GM19035 (cell line): Measurements from ENCODE around the gene DENND4C.
"Not testable (repeated sequence)": the region's sequence is repeated elsewhere in the genome, so short reads cannot be mapped to it uniquely, and the experiment has no call there.

ENCODE experiments used
- ATAC-seq: cut with Tn5 transposase; IDR thresholded peaks from one replicate; pipeline ENCODE4 v1.9.1; 2021; ENCODE audit not compliant: unreplicated experiment

DENND4C gene

GRCh38 chr9:19230355-19231125, at the start of gene DENND4C:
DENND4C (plus strand) TSS chr9:19230693; CDS start chr9:19276175, 45,482 bp downstream.
- ATAC-seq = peak; percentile 74

- no peak for ATAC-seq
Measured at GRCh38 chr9:19180991-19181390, 49.5 kb upstream of the DENND4C start.

- no peak for ATAC-seq
Measured at GRCh38 chr9:19181561-19181960, 48.9 kb upstream of the DENND4C start.

DNA sequence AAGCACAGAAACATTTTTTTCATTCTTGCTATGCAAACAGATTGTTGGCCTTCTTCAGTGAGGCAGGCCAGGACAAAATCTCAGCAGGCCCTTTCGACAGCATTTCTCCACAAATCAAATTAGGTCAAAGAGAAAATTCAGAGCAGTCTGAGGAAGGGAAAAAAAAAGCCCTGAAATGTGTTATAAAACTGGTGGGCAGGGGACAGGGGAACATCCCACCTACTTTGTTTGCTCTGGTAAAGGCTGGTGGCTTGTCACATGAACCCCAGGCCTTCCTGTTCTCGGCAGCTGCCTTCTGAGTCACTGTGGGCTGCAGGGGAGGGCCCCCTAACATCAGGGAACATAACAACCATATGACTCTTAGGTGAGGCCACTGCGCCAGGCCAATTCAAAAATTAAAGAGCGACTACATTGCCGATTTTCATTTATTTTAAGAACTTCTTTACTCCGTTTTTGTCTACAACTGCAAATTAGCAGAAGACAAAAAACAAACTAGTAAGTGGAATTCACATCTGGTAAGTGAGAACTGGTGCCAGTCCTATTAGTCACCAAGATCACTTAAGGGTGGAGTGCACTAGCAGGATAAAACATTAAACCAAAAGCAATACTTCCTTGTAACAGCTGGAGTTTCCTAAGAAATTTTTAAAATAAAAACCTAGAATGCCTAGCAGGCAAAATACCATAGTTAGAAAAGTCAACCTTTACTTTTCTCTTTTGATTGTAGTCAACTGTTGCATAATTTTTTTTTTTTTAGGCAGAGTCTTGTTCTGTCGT, 46.2 kb upstream of the DENND4C start:
- peak; percentile 99 for ATAC-seq

DNA sequence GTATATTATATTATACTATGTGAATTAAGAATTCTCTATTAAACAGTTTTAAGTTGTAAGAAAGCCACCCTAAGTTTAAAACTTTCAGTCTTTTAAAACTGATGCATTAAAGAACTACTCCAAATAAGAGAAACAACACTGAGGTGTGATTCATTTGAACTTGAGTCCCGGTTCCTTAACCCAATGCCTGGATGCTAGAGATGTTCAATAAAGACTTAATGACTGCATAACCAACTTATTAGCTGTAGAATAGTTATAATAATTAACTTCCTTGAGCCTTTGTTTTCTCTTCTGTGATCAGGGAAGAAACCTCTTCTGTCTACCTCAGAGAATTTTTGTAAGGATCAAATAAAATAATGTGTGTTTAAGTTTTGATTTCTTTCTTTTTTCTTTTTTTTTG, 45.3 kb upstream of the DENND4C start:
- ATAC-seq = no peak

DNA sequence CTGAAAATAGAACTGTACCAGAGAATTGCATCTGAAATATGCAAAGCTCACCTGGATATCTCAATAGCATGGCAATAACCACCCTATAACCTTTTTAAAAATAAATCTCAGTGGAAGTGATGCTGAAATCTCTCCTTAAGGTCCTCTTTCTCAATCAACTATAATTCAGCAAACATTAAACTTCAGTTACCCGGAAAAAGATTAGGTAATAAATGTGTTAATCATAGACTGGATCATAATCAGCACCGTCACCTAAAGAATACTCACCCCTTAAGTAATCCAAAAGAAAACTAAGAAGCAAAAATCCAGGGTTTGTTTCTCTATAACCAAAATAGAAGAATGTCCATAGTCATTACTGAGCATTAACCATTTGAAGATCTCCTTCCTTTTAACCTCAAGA, 44.3 kb upstream of the DENND4C start:
- no peak for ATAC-seq

- ATAC-seq = no peak
Measured at GRCh38 chr9:19188771-19189170, 41.7 kb upstream of the DENND4C start.

- ATAC-seq = no peak
Measured at GRCh38 chr9:19192202-19193028, 38.1 kb upstream of the DENND4C start.

DNA sequence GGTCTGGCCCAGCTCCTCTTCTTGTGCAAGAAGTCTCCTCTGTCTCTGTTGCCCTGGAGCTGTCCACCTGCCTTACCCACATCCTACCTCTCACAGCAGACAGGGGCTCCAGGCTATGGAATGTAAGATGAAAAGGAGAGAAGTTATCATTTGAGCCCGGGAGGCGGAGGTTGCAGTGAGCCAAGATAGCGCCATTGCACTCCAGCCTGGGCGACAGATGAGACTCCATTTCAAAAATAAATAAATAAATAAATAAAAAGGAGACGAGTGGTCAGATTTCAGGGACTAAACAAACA, 37.5 kb upstream of the DENND4C start:
- no peak for ATAC-seq

DNA sequence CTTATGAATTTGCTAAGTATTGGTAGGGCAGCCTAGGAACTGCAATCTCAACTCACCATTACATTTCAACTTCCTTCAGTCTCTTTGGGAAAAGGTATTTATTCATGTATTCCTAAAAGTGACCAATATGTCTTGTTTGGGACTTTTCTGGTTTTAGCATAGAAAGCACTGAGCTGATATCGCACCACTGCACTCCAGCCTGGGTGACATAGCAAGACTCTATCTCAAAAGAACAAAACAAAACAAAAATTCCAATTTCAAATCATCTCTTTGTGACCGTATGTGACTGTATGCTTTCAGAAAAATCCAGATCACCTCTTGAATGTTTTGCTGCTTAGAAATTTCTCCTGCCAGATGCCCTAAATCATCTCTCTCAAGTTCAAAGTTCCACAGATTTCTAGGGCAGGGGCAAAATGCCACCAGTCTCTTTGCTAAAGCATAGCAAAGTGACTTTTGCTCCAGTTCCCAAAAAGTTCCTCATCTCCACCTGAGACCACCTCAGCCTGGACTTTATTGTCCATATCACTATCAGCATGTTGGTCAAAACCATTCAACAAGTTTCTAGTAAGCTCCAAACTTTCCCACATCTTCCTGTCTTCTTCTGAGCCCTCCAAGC, 37.0 kb upstream of the DENND4C start:
- ATAC-seq = not testable (repeated sequence)

- no peak for ATAC-seq
Measured at GRCh38 chr9:19198406-19198805, 32.1 kb upstream of the DENND4C start.

- ATAC-seq = no peak
Measured at GRCh38 chr9:19199012-19199411, 31.5 kb upstream of the DENND4C start.

DNA sequence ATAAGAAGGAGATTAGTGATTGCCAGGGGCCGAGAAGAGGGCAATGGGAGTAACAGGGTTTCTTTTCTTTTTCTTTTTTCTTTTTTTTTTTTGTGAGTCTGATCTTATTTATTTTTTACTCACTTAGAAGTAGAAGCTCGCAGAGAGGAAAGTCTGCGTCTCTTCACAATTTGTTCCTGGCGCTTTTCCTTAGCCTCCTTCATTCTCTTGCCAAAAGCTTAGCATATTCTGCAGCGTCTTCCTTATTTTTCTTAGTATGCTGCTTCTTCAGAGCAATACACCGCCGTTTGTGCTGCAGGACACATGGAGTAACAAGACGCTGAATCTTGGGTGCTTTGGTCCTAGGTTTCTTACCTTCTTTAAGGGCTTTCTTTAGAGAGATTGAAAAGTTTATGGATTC, 30.3 kb upstream of the DENND4C start:
- no peak for ATAC-seq

DNA sequence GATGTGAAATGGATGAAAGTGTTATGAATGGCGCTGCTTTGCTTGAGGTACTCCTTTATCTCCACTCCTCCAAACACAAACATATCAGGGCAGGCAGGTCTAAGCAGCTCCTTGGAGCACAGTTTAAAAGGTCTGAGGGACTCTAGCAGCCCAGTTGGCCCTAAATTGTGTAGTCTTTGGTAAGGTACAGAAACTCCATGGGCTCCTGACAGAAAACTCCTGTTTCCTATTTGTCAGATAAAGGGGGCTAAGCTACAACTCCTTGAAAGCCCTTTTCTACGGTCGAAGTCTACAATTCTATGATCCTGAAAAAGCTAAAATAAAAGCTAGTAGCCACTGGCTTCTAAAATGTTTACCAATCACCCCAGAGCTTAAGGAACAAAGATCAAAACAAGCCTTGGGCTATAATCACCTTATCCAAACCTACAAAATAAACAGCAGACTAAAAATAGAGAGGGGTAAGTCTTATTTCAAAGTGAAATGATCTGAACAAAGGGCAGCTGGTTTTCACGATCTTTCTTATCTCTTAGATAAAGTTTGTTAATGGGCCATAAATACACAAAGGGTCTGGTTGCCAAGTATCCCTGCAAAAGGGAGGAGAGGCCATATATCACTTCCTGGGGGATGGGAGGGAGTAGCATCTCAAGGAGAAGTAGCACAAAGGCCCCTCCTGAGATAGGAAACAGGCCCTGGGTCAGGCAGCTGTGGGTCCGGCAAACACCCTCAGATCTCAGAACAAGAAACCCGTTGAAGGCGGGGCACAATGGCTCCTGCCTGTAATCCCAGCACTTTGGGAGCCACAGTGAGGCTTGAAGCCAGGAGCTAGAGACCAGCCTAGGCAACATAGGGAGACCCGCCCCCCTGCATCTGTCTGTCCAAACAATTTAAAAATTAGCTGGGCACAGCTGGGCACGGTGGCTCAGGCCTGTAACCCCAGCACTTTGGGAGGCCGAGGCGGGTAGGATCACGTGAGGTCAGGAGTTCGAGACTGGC, 28.3 kb upstream of the DENND4C start:
- no peak for ATAC-seq

- ATAC-seq = no peak
Measured at GRCh38 chr9:19203058-19203457, 27.4 kb upstream of the DENND4C start.

- ATAC-seq = no peak
Measured at GRCh38 chr9:19208653-19209052, 21.8 kb upstream of the DENND4C start.

- no peak for ATAC-seq
Measured at GRCh38 chr9:19209188-19209587, 21.3 kb upstream of the DENND4C start.

DNA sequence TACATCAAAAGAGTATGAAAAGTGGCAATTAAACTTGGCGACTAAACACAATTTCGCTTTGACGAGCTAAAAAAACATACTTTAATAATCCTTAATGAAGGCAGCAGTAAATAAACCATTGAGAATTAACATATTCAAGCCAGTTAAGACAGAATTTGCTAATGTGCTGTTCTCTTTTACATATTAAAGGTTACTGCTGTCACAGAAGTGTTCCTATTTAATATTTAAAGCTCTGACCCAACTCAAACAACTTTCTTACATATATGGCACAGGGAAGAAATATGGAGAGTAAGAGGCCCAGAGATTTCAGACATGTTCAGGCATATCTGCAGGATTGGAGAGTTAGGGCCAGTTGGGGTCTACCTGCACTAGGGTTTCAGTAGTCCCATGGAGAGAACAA, 16.7 kb upstream of the DENND4C start:
- no peak for ATAC-seq

DNA sequence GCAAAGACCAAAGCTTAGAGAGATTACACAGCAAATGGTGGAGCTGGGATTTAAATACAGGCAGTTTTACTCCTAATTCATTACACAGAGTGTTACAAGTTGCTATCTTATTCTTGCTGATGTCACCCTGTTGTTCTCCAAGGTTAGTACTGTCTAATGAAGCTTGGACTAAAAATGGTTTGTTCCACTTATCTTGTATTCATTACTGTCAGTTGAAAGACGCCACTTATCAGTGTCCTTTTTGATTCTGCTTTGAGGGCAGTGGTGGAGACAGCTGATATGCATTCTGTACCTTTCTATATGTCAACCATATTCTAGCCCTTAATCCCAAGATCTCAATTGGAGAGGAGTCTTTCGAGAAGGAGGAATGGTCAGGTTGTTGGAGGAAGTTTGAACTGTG, 14.0 kb upstream of the DENND4C start:
- ATAC-seq = no peak

GRCh38 chr9:19221326-19221725, 9.2 kb upstream of the DENND4C start:
- no peak for ATAC-seq
